ENCODE data around the gene LPP.

LPP gene

GRCh38 chr3:188739511-188739910 is 585.6 kb downstream of the LPP start:
- no peak overlapping the region for H3K4me3 ChIP-seq (ENCODE audit: control insufficient read depth, low read depth, low read length)
- no peak for DNase-seq (ENCODE audit: low read depth)
- TF ChIP-seq CTCF (IDR thresholded peaks at IDR 0.05; ENCODE audit: control insufficient read depth, insufficient read depth, low read depth, low read length, missing control alignments), result no peak

GRCh38 chr3:188740010-188740409 is 586.1 kb downstream of the LPP start:
- no peak for DNase-seq (ENCODE audit: low read depth)
- no peak overlapping the region for H3K4me3 ChIP-seq (ENCODE audit: control insufficient read depth, low read depth, low read length)
- TF ChIP-seq CTCF (IDR thresholded peaks at IDR 0.05; ENCODE audit: control insufficient read depth, insufficient read depth, low read depth, low read length, missing control alignments), result no peak

- no peak for DNase-seq (ENCODE audit: low read depth)
- TF ChIP-seq CTCF (IDR thresholded peaks at IDR 0.05; ENCODE audit: control insufficient read depth, insufficient read depth, low read depth, low read length, missing control alignments), result no peak
- H3K4me3 ChIP-seq (ENCODE audit: control insufficient read depth, low read depth, low read length), result no peak overlapping the region
Measured at GRCh38 chr3:188742755-188743550, 589.0 kb downstream of the LPP start.

- no peak overlapping the region for H3K4me3 ChIP-seq (ENCODE audit: control insufficient read depth, low read depth, low read length)
- no peak for DNase-seq (ENCODE audit: low read depth)
- TF ChIP-seq CTCF (IDR thresholded peaks at IDR 0.05; ENCODE audit: control insufficient read depth, insufficient read depth, low read depth, low read length, missing control alignments), result no peak
Measured at GRCh38 chr3:188744166-188744565, 590.2 kb downstream of the LPP start.

- TF ChIP-seq CTCF (IDR thresholded peaks at IDR 0.05; ENCODE audit: control insufficient read depth, insufficient read depth, low read depth, low read length, missing control alignments), result no peak
- H3K4me3 ChIP-seq (ENCODE audit: control insufficient read depth, low read depth, low read length), result no peak overlapping the region
- DNase-seq (ENCODE audit: low read depth), result no peak
Measured at GRCh38 chr3:188745031-188745430, 591.1 kb downstream of the LPP start.

GRCh38 chr3:188746291-188746783 is 592.4 kb downstream of the LPP start:
- TF ChIP-seq CTCF (IDR thresholded peaks at IDR 0.05; ENCODE audit: control insufficient read depth, insufficient read depth, low read depth, low read length, missing control alignments), result no peak
- no peak overlapping the region for H3K4me3 ChIP-seq (ENCODE audit: control insufficient read depth, low read depth, low read length)
- no peak for DNase-seq (ENCODE audit: low read depth)

Data from AG09309 (cell line).